Epithelial cell of esophagus (primary cell): ENCODE measurements around the gene ZC3H8.
A peak's percentile ranks its signal among the peaks of the same experiment; 100 is the strongest.

ENCODE experiments used
- DNase-seq: peaks from one replicate; pipeline ENCODE4 v3.0.0; 2010; ENCODE audit warnings: low read depth
- H3K4me3 ChIP-seq: 2 replicates; pipeline ENCODE4 v1.5.1; 2011; ENCODE audit warnings: mild to moderate bottlenecking, low read length, control low read depth
- TF ChIP-seq, protein P1 (sequence below): IDR thresholded peaks from 2 replicates; pipeline ENCODE4 v1.5.1; 2011; ENCODE audit warnings: low read depth, mild to moderate bottlenecking, low read length, control low read depth, inconsistent platforms; ENCODE audit not compliant: insufficient read depth; ENCODE audit errors: missing control alignments

ZC3H8 gene

DNA sequence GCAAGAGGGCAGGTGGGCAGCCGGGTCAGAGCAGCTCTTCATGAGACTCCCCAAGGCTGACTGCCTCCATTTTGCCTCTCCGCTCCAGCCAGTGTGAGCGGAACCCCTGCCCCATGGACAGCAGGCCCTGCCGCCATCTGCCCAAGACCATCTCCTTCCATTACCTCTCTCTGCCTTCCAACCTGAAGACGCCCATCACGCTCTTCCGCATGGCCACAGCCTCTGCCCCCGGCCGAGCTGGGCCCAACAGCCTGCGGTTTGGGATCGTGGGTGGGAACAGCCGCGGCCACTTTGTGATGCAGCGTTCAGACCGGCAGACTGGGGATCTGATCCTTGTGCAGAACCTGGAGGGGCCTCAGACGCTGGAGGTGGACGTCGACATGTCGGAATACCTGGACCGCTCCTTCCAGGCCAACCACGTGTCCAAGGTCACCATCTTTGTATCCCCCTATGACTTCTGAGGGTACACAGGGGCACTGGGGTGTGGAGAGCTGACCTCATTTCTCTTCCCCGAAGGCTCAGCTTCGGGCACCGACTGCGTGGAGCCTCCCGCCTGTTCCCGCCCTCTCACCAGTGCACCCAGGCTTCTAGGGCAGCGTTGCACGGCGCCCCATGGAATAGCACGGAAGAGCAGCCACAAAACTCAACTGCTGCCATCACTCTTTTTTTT is 67.7 kb downstream of the ZC3H8 start:
- DNase-seq = no peak
- TF ChIP-seq, protein P1, sequence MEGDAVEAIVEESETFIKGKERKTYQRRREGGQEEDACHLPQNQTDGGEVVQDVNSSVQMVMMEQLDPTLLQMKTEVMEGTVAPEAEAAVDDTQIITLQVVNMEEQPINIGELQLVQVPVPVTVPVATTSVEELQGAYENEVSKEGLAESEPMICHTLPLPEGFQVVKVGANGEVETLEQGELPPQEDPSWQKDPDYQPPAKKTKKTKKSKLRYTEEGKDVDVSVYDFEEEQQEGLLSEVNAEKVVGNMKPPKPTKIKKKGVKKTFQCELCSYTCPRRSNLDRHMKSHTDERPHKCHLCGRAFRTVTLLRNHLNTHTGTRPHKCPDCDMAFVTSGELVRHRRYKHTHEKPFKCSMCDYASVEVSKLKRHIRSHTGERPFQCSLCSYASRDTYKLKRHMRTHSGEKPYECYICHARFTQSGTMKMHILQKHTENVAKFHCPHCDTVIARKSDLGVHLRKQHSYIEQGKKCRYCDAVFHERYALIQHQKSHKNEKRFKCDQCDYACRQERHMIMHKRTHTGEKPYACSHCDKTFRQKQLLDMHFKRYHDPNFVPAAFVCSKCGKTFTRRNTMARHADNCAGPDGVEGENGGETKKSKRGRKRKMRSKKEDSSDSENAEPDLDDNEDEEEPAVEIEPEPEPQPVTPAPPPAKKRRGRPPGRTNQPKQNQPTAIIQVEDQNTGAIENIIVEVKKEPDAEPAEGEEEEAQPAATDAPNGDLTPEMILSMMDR = no peak
- H3K4me3 ChIP-seq = no peak overlapping the region

DNA sequence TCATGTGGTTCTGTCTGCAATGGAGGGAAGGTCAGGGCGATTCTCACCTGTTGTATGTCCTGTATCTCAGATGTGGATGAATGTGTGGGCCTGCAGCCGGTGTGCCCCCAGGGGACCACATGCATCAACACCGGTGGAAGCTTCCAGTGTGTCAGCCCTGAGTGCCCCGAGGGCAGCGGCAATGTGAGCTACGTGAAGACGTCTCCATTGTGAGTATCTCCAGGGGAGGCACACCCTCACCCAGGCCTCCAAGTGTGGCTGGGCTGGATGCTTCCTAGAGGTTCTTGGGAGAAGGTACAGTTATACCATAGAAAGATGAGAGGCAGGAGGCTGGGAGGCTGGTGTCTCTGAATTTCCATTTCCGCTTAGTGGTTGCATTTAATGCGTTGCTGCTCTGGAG is 69.7 kb downstream of the ZC3H8 start:
- no peak overlapping the region for H3K4me3 ChIP-seq
- TF ChIP-seq, protein P1 = no peak
- no peak for DNase-seq

DNA sequence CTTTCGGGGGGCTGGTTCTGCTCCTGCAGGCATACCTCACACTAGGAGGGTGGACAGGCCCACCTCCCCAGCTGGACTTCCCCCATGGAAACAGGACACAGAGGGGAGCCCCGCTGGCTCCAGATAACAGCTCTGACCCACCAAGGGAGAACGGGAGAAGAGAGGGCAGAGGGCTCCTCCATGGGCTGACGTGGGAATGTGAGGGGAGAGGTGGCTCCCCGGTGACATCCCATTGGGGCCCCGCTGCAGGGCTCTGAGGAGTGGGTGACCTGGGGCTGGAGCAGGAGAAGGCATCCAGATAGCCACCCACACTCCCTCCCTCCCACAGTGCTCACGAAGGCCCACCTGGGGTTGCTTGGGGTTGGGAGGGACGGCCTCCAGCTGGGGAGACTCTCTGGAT is 70.7 kb downstream of the ZC3H8 start:
- TF ChIP-seq, protein P1 = no peak
- no peak for DNase-seq
- no peak overlapping the region for H3K4me3 ChIP-seq

DNA sequence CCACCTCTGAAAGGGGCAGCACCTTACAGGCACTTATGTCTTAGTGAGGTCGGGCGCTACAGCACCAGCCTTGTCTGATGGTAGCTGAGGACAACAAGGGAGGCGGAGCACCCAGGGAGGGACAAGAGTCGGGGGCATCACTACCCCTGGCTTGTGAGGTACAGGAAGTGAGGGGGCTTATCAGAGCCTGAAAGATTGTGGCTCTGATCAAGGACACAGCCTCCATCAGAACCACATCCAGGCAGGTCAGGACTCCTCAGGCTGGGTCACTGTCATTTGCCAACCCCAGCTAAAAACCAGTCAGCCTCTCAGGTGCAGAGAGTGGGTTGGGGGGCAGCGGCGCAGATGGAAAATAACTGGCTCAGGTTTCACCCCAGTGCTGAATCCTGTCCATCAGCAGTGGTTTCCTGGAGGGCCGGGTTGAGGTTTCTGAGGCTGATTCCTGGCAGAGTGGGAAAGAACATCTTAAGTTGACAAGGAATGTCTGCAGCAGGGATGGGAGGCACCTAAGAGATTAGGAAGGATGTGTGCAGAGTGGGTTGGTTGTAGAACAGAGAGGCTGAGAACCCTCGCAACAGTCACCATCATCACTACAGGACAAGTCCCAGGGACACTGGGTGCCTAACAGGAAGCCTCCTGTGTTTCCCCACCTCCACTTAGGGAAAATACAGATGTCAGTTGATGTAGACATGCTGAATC is 71.4 kb downstream of the ZC3H8 start:
- no peak overlapping the region for H3K4me3 ChIP-seq
- no peak for DNase-seq
- TF ChIP-seq, protein P1 = no peak

DNA sequence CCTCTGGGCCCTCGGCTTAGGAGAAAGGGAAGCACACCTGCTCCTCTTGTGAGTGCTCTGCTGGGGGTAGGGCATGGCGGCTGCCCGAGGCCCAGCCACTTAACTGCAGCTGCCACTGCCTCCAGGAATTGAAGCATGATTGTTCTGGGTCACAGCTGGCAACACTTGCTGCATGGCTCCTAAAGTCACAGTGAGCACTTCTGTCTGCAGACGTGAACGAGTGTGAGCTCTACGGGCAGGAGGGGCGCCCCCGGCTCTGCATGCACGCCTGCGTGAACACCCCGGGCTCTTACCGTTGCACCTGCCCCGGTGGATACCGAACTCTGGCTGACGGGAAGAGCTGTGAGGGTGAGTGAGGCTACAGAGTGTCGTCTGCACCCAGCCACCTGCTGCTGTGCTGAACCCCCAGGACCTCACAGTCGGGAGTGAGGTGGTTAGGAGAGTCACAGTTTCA is 72.2 kb downstream of the ZC3H8 start:
- H3K4me3 ChIP-seq = no peak overlapping the region
- no peak for DNase-seq
- TF ChIP-seq, protein P1 = no peak

DNA sequence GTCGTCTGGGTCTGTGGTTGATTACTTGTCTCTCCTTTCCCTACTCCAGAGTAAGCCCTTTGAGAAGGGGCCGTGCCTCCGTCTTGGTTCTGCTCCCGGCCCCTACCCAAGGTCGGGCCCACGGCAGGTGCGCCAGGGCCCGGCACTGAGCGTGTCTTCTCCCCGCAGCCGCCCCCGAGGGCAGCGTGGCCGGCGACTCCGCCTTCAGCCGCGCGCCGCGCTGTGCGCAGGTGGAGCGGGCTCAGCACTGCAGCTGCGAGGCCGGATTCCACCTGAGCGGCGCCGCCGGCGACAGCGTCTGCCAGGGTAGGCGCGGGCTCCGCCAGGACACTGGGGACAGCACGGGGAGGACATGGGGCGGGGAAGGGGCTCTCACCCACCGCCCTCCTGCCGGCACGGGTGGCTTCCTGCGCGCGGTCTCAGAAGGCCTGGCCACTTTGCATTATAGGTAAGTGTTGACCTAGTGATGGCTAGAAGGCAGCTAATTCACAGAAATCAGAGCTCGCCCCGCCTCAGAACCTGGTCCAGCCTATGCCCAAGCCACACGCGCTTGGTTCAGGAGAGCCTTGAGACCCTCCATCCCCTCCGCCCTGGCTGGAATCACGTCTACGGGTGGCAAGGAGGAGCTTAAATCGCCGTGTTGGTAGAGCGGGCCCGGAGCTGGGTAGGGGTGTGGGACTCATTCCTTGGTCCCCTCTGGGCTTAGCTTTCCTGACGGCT is 73.1 kb downstream of the ZC3H8 start:
- no peak overlapping the region for H3K4me3 ChIP-seq
- DNase-seq = peak; percentile 30
- TF ChIP-seq, protein P1 = no peak
